Smooth muscle cell (in vitro differentiated cells): ENCODE data around the gene CAVIN1. TPM values are rescaled to one million over a fixed set of nuclear protein-coding genes. Genes with fewer than 3 reads are reported as not detected.
"Not testable (repeated sequence)": the region's sequence is repeated elsewhere in the genome, so short reads cannot be mapped to it uniquely, and the experiment has no call there.

ENCODE experiments used
- DNase-seq: peaks from one replicate; lab custom pipeline; 2025; ENCODE audit not compliant: unreplicated experiment; lab: John Stamatoyannopoulos, UW
- H2AFZ ChIP-seq: fragments of 200-600 bp; sonication (generic); 2 replicates; pipeline ENCODE4 v1.6.0; 2016; ENCODE audit warnings: antibody characterized with exemption, low read depth, mild to moderate bottlenecking
- H3F3A ChIP-seq: fragments of 200-600 bp; sonication (generic); 2 replicates; pipeline ENCODE4 v1.6.0; 2017; ENCODE audit warnings: antibody characterized with exemption, low read depth
- H3K27ac ChIP-seq: fragments of 200-600 bp; sonication (generic); 2 replicates; pipeline ENCODE4 v1.5.1; 2016; ENCODE audit warnings: low read depth, mild to moderate bottlenecking
- H3K27me3 ChIP-seq: fragments of 200-600 bp; sonication (generic); 2 replicates; pipeline ENCODE4 v1.6.1; 2016; ENCODE audit warnings: low read depth, mild to moderate bottlenecking
- H3K36me3 ChIP-seq: fragments of 200-600 bp; sonication (generic); 2 replicates; pipeline ENCODE4 v1.5.1; 2016; ENCODE audit warnings: low read depth
- H3K4me1 ChIP-seq: fragments of 200-600 bp; sonication (generic); 2 replicates; pipeline ENCODE4 v1.5.1; 2016; ENCODE audit warnings: low read depth
- H3K4me2 ChIP-seq: fragments of 200-600 bp; sonication (generic); 2 replicates; pipeline ENCODE4 v1.6.0; 2016; ENCODE audit warnings: mild to moderate bottlenecking
- H3K4me3 ChIP-seq: fragments of 200-600 bp; sonication (generic); 2 replicates; pipeline ENCODE4 v1.5.1; 2016; ENCODE audit warnings: mild to moderate bottlenecking
- H3K79me2 ChIP-seq: fragments of 200-600 bp; sonication (generic); 2 replicates; pipeline ENCODE4 v1.6.0; 2016; ENCODE audit warnings: low read depth, mild to moderate bottlenecking
- H3K9ac ChIP-seq: fragments of 200-600 bp; sonication (generic); 2 replicates; pipeline ENCODE4 v1.6.0; 2016; ENCODE audit warnings: low read depth
- H3K9me3 ChIP-seq: fragments of 200-600 bp; sonication (generic); replicated peaks from 2 replicates; pipeline ENCODE4 v1.5.1; 2016; ENCODE audit warnings: low read depth
- H4K20me1 ChIP-seq: fragments of 200-600 bp; sonication (generic); 2 replicates; pipeline ENCODE4 v1.6.0; 2016; ENCODE audit warnings: low read depth
- WGBS: methylation state at CpG from one replicate; pipeline ENCODE4 v1.1.7; 2016; ENCODE audit warnings: low lambda C conversion rate; 5-methylcytosine and 5-hydroxymethylcytosine counted together
- polyA plus RNA-seq: library from polyadenylated mRNA; unstranded; fragments of >200 nt; fragmentation: Nextera tagmentation; extraction: Ambion mirVana; gene quantifications from 2 replicates; pipeline ENCODE4 v1.2.1, GENCODE V29; 2016
- total RNA-seq: library from RNA; depleted of rRNA; stranded (reverse); fragments of >200 nt; gene quantifications from 2 replicates; pipeline ENCODE4 v1.2.3, GENCODE V29; 2014
- TF ChIP-seq, protein P1 (sequence below): fragments of 200-600 bp; sonication (generic); IDR thresholded peaks from 2 replicates; pipeline ENCODE4 v1.5.1; 2017; ENCODE audit warnings: borderline replicate concordance, mild to moderate bottlenecking, antibody characterized with exemption; ENCODE audit not compliant: insufficient read depth, poor library complexity, severe bottlenecking

CAVIN1 gene
- total and polyA plus RNA-seq, 2 experiments from 2014 or later: 116 to 255 TPM

DNA sequence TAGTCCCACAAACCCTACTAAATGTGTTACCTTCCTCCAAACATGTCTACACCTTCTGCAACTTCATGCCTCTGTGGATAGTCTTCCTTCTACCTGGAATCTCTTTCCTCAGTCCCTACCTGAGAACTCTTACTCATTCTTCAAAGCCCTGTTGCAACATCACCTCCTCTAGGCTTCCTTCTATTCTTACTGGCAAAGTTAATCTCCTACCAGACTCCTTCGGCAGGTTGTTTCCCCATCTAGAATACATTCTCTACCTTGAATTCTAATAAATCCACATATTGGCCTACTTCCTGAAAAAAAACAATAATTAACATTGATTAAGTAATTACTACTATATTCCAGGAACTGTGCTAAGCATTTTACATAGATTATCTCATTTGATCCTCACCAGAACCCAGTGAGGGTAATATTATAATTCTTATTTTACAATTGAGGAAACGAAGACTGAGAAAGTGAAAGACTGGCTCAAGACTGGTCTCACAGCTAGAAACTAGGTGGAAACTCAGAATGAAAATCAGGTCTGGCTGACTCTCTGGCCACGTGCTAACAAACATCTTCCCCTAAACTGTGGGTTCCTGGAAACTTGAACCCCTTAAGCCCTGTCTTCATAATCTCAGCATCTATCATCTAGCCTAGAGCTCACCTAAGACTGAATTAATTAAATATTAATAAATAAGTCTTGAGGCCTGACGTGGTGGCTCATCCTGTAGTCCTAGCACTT is 30.2 kb downstream of the CAVIN1 start:
- Histone ChIP-seq H3K27ac (no peak overlapping the region), H3K4me2 (no peak overlapping the region), H3K36me3 (no peaks in the 10 kb centered on the region), H3K4me1 (peaks cover 11% of the 10 kb centered on the region), H3K27me3 (no peaks in the 10 kb centered on the region), H3F3A (peaks cover 3% of the 10 kb centered on the region), H4K20me1 (peaks cover 3% of the 10 kb centered on the region), H3K79me2 (peaks cover 3% of the 10 kb centered on the region), H3K9ac (no peak overlapping the region), H3K4me3 (no peak overlapping the region), H2AFZ (no peak overlapping the region), H3K9me3 (no peaks in the 10 kb centered on the region)
- TF ChIP-seq, protein P1, sequence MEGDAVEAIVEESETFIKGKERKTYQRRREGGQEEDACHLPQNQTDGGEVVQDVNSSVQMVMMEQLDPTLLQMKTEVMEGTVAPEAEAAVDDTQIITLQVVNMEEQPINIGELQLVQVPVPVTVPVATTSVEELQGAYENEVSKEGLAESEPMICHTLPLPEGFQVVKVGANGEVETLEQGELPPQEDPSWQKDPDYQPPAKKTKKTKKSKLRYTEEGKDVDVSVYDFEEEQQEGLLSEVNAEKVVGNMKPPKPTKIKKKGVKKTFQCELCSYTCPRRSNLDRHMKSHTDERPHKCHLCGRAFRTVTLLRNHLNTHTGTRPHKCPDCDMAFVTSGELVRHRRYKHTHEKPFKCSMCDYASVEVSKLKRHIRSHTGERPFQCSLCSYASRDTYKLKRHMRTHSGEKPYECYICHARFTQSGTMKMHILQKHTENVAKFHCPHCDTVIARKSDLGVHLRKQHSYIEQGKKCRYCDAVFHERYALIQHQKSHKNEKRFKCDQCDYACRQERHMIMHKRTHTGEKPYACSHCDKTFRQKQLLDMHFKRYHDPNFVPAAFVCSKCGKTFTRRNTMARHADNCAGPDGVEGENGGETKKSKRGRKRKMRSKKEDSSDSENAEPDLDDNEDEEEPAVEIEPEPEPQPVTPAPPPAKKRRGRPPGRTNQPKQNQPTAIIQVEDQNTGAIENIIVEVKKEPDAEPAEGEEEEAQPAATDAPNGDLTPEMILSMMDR: no peak
- WGBS: 93% methylated on average over 4 of the region's 4 CpGs
- DNase-seq: no peak

DNA sequence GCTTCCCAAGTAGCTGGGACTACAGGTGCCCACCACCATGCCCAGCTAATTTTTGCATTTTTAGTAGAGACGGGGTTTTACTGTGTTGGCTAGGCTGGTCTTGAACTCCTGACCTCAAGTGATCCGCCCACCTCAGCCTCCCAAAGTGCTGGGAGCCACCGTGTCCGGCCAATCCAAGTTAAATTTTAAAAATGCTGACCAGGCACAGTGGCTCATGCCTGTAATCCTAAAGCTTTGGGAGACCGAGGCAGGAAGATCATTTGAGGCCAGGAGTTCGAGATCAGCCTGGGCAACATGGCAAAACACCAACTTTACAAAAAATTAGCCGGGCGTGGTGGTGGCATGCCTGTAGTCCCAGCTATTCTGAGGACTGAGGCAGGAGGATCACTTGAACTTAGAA is 31.6 kb downstream of the CAVIN1 start:
- H3K9ac ChIP-seq, H3K9me3 ChIP-seq, H3F3A ChIP-seq, H2AFZ ChIP-seq, DNase-seq, H3K36me3 ChIP-seq, H3K27ac ChIP-seq, H3K27me3 ChIP-seq, H3K4me2 ChIP-seq, H3K4me3 ChIP-seq: not testable (repeated sequence)
- H3K4me1 ChIP-seq: peaks cover 21% of the 10 kb centered on the region
- 93% methylated on average over 8 of the region's 8 CpGs for WGBS
- peaks cover 17% of the 10 kb centered on the region for H4K20me1 ChIP-seq
- peaks cover 17% of the 10 kb centered on the region for H3K79me2 ChIP-seq

DNA sequence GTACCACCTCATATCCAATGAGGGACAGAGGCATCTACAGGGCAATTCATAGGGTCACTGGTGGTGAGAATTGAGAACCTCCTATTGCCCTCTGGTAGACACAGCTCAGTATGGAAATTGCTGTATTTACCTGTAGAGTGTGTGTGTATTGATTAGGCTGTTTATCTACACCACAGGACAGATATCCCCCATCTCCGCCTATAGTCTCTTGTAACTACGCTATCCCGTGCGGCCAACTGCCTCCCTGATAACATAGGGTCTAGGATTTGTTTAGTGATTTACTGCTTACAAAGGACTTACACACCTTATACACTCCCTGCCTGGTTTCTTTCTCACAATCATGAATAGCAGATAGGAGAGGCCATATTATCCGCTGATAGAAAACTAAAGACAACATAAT is 33.2 kb downstream of the CAVIN1 start:
- H3K27ac ChIP-seq: peak overlapping the region; percentile 98
- peak overlapping the region; percentile 89 for H3K9ac ChIP-seq
- peaks cover 22% of the 10 kb centered on the region for H3K4me1 ChIP-seq
- no peak overlapping the region for H3K4me3 ChIP-seq
- H3K9me3 ChIP-seq: no peaks in the 10 kb centered on the region
- peaks cover 32% of the 10 kb centered on the region for H3K79me2 ChIP-seq
- no peaks in the 10 kb centered on the region for H3K27me3 ChIP-seq
- peaks cover 32% of the 10 kb centered on the region for H4K20me1 ChIP-seq
- TF ChIP-seq, protein P1: no peak
- H2AFZ ChIP-seq: no peak overlapping the region
- H3F3A ChIP-seq: peaks cover 3% of the 10 kb centered on the region
- H3K4me2 ChIP-seq: no peak overlapping the region
- DNase-seq: no peak
- H3K36me3 ChIP-seq: no peaks in the 10 kb centered on the region
- WGBS: 92% methylated on average over 5 of the region's 5 CpGs

DNA sequence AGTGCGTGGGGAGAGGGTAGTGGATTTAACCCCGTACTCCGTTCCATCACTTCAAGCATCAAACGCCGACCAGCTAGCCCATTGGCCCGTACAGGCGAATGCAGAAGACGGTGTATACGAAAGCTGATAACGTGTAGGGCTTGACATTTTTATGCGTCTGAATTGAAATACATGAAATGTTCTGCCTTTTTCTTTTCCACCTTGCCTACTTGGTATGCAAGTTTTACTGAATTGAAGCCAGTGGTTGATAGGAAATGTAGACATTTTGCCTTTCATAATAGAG is 34.0 kb downstream of the CAVIN1 start:
- WGBS: 10% methylated on average over 11 of the region's 11 CpGs
- TF ChIP-seq, protein P1: no peak
- H3K9ac ChIP-seq: peak overlapping the region; percentile 89

More for the DNA sequence above, 34.0 kb downstream of the CAVIN1 start:
- no peak for DNase-seq
- H3K27ac ChIP-seq: peak overlapping the region; percentile 98
- H3K4me1 ChIP-seq: peaks cover 22% of the 10 kb centered on the region
- peaks cover 41% of the 10 kb centered on the region for H4K20me1 ChIP-seq
- no peaks in the 10 kb centered on the region for H3K9me3 ChIP-seq
- peaks cover 41% of the 10 kb centered on the region for H3K79me2 ChIP-seq
- peak overlapping the region; percentile 46 for H3K4me3 ChIP-seq
- H3K36me3 ChIP-seq: no peaks in the 10 kb centered on the region
- H3K4me2 ChIP-seq: peak overlapping the region; percentile 84
- H3F3A ChIP-seq: peaks cover 3% of the 10 kb centered on the region
- peak overlapping the region; percentile 80 for H2AFZ ChIP-seq
- no peaks in the 10 kb centered on the region for H3K27me3 ChIP-seq
